ENCODE measurements around the gene NOA1. TPM values are rescaled to one million over a fixed set of nuclear protein-coding genes. Genes with fewer than 3 reads are reported as not detected.
"Not testable (repeated sequence)": the region's sequence is repeated elsewhere in the genome, so short reads cannot be mapped to it uniquely, and the experiment has no call there.

The NOA1 gene
- total and polyA plus RNA-seq, 2 donors from 2014 or later: 8.7 to 14.2 TPM

DNA sequence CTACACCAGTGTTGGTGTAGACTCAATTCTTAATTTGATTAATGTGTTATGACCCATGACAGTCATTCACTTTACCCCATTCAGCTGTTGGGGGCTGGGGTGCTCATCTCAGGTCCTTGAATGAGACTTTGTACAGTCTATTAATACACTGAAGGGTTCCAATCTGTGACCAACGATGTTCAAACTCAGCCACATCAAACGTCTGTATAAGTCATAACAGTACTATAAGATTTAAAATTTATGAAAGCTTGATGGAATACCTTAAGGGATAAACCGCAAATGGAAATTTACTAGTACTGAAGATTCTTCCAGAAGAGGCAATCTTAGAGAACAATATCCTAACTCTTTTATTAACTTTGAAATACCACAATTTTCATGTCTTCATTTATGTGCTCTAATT, 36.0 kb downstream of the NOA1 start:
- no peak overlapping the region for H3K27ac ChIP-seq (ENCODE audit: low read depth in 2 of 2, low read length in 2 of 2)
- TF ChIP-seq, protein P1, sequence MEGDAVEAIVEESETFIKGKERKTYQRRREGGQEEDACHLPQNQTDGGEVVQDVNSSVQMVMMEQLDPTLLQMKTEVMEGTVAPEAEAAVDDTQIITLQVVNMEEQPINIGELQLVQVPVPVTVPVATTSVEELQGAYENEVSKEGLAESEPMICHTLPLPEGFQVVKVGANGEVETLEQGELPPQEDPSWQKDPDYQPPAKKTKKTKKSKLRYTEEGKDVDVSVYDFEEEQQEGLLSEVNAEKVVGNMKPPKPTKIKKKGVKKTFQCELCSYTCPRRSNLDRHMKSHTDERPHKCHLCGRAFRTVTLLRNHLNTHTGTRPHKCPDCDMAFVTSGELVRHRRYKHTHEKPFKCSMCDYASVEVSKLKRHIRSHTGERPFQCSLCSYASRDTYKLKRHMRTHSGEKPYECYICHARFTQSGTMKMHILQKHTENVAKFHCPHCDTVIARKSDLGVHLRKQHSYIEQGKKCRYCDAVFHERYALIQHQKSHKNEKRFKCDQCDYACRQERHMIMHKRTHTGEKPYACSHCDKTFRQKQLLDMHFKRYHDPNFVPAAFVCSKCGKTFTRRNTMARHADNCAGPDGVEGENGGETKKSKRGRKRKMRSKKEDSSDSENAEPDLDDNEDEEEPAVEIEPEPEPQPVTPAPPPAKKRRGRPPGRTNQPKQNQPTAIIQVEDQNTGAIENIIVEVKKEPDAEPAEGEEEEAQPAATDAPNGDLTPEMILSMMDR (IDR thresholded peaks at IDR 0.05; ENCODE audit: borderline replicate concordance, extremely low read depth, insufficient read depth): no peak
- no peak overlapping the region for H3K9ac ChIP-seq (ENCODE audit: low read length in 3 of 3)
- H3K4me3 ChIP-seq (ENCODE audit: low read length in 3 of 3): no peak overlapping the region
- peaks cover 0 to 5% (median 2%) of the 10 kb centered on the region in 3 donors for H3K36me3 ChIP-seq (ENCODE audit: control insufficient read depth in 2 of 3, insufficient read depth in 3 of 3, low read length in 3 of 3)
- no peaks in the 10 kb centered on the region for H3K4me1 ChIP-seq (ENCODE audit: control insufficient read depth in 2 of 3, insufficient read depth in 2 of 3, low read depth in 1 of 3, low read length in 3 of 3)
- H3K9me3 ChIP-seq (ENCODE audit: control insufficient read depth in 2 of 3, insufficient read depth in 1 of 3, low read length in 3 of 3): no peaks in the 10 kb centered on the region
- no peaks in the 10 kb centered on the region for H3K27me3 ChIP-seq (ENCODE audit: control insufficient read depth, insufficient read depth, low read length)
- FAIRE-seq (no peak), DNase-seq (no peak)
- intact Hi-C loops (cut with DNase I): no loop called here

DNA sequence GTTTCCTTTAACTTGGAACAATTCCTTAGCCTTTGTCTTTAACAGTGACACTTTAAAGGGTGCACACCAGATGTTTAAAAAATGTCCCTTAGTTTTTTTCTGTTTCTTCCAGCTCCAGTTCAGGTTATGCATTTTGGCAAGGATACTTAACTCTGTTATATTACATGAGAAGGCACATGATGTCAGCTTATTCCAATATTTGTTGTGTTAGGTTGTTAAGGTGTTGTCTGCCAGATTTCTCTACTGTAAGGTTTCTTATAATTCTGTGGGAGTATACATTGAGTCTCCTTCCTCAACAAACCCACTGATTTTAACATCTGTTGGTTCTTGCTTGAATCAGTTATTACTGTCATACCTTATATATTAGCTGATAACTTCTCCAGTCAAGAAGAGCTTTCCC, 36.4 kb downstream of the NOA1 start:
- Histone ChIP-seq H3K4me3 (ENCODE audit: low read length in 3 of 3) (no peak overlapping the region), H3K4me1 (ENCODE audit: control insufficient read depth in 2 of 3, insufficient read depth in 2 of 3, low read depth in 1 of 3, low read length in 3 of 3) (no peaks in the 10 kb centered on the region), H3K9ac (ENCODE audit: low read length in 3 of 3) (no peak overlapping the region), H3K27ac (ENCODE audit: low read depth in 2 of 2, low read length in 2 of 2) (no peak overlapping the region), H3K36me3 (ENCODE audit: control insufficient read depth in 2 of 3, insufficient read depth in 3 of 3, low read length in 3 of 3) (peaks cover 0 to 5% (median 2%) of the 10 kb centered on the region in 3 donors), H3K9me3 (ENCODE audit: control insufficient read depth in 2 of 3, insufficient read depth in 1 of 3, low read length in 3 of 3) (no peaks in the 10 kb centered on the region), H3K27me3 (ENCODE audit: control insufficient read depth, insufficient read depth, low read length) (no peaks in the 10 kb centered on the region)
- TF ChIP-seq, protein P1 (IDR thresholded peaks at IDR 0.05; ENCODE audit: borderline replicate concordance, extremely low read depth, insufficient read depth): no peak
- intact Hi-C loops (cut with DNase I): no loop called here
- no peak for FAIRE-seq
- DNase-seq: no peak

DNA sequence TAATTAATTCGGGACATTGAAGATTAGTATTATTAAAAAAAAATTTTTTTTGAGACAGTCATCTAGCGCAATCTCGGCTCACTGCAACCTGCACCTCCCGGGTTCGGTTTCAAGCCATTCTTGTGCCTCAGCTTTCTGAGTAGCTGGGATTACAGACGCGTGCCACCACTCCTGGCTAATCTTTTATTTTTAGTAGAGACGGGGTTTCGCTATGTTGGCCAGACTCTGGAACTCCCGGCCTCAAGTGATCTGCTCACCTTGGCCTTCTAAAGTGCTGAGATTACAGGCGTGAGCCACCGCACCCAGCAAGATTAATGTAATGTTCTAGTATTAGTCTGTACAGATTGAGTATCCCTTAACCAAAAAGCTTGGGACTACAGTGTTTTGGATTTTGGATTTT, 37.0 kb downstream of the NOA1 start:
- no peak overlapping the region for H3K4me3 ChIP-seq (ENCODE audit: low read length in 3 of 3)
- no peak overlapping the region for H3K27ac ChIP-seq (ENCODE audit: low read depth in 2 of 2, low read length in 2 of 2)
- H3K9me3 ChIP-seq (ENCODE audit: control insufficient read depth in 2 of 3, insufficient read depth in 1 of 3, low read length in 3 of 3): no peaks in the 10 kb centered on the region
- DNase-seq (no peak), FAIRE-seq (no peak)
- no peaks in the 10 kb centered on the region for H3K4me1 ChIP-seq (ENCODE audit: control insufficient read depth in 2 of 3, insufficient read depth in 2 of 3, low read depth in 1 of 3, low read length in 3 of 3)
- H3K9ac ChIP-seq (ENCODE audit: low read length in 3 of 3): no peak overlapping the region
- intact Hi-C loops (cut with DNase I): no loop called here
- no peaks in the 10 kb centered on the region for H3K27me3 ChIP-seq (ENCODE audit: control insufficient read depth, insufficient read depth, low read length)
- TF ChIP-seq, protein P1 (IDR thresholded peaks at IDR 0.05; ENCODE audit: borderline replicate concordance, extremely low read depth, insufficient read depth): no peak
- H3K36me3 ChIP-seq (ENCODE audit: control insufficient read depth in 2 of 3, insufficient read depth in 3 of 3, low read length in 3 of 3): peaks cover 0 to 5% (median 2%) of the 10 kb centered on the region in 3 donors

DNA sequence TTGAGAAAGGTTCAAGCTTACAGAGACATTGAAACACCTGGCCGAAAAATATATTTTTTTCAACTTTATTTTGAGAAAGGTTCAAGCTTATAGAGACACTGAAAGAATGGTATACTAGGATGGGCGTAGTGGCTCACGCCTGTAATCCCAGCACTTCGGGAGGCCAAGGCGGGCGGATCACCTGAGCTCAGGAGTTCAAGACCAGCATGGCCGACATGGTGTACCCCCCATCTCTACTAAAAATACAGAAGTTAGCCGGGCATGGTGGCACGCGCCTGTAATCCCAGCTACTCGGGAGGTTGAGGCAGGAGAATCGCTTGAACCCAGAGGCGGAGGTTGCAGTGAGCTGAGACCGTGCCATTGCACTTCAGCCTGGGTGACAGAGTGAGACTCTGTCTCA, 37.6 kb downstream of the NOA1 start:
- H3K4me3 ChIP-seq (ENCODE audit: low read length in 3 of 3); H3K27ac ChIP-seq (ENCODE audit: low read depth in 2 of 2, low read length in 2 of 2); intact Hi-C loops (cut with DNase I); H3K9ac ChIP-seq (ENCODE audit: low read length in 3 of 3); H3K27me3 ChIP-seq (ENCODE audit: control insufficient read depth, insufficient read depth, low read length); FAIRE-seq; DNase-seq; H3K9me3 ChIP-seq (ENCODE audit: control insufficient read depth in 2 of 3, insufficient read depth in 1 of 3, low read length in 3 of 3); H3K36me3 ChIP-seq (ENCODE audit: control insufficient read depth in 2 of 3, insufficient read depth in 3 of 3, low read length in 3 of 3); H3K4me1 ChIP-seq (ENCODE audit: control insufficient read depth in 2 of 3, insufficient read depth in 2 of 3, low read depth in 1 of 3, low read length in 3 of 3): not testable (repeated sequence)
